HG03103 (cell line): ENCODE results near the gene SPTLC3.

Experiments used
- ATAC-seq: cut with Tn5 transposase; IDR thresholded peaks from one replicate; pipeline ENCODE4 v1.9.1; 2021; ENCODE audit warnings: low read depth; ENCODE audit not compliant: unreplicated experiment

SPTLC3 gene

DNA sequence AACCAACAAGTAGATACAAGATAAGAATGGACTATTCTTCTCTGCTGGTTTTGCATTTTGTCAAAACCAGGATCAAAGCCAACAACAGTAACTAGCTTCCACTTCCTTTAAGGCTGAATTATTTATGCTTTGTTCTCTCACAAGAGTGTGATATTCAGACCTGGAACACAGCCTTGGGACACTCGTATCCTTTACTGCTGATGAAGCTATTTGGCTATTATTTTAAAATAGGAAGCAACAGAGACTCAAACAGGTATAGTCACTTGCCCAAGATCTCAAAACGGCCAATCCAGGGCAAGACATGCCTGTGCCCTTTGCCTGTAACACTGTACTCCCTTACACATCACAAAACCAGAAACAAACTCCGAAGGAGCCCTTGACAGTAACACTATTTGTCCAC is 19.9 kb downstream of the SPTLC3 start:
- ATAC-seq, result no peak

DNA sequence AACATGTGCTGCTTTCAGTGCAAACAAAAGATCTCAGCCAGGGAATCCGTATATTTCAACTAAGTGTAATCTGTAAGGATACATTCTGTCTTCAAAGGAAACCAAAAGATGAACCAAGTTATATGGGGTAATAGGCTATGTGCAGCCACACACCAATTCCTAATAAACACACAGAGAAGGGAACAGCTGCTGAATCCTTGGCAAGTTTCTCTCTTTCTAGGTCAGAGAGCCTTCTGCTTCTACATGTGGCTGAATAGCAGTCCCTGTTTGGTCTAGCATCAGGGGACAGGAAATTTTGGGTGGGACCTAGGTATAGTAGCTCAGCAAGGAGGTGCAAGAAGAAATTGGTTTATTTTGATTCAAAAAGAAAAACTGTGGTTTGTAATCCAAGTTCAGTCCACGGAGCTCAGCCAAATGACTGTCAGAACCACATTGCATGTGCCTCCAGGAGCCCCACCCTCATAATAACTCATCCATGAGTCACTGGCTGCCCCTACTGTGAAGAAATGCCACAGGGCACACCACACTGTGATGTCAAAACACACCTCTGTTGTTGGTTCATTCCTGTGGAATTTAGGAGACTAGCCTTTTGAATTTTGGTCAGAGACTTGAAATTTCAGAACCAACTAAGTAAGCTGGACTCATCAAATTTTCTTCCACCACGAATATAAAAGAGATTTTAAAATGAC is 21.1 kb downstream of the SPTLC3 start:
- no peak for ATAC-seq

DNA sequence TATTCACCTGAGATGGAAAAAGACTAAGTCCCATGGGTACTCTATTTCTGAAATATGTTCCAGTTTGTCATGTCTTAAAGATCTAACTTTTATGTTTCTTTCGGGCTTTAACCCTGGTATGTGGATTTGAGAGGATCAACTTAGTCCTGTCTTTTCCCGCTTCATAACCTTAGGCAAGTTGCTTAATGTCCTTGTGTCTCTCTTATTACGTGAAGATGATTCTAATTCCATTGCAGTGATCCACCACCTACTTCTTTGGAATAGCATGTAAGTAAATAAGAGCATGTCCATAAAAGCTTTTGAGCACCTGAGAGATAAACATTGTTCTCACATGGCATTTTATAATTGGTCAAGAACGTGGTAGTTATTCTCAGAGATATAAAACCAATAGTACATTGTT is 23.0 kb downstream of the SPTLC3 start:
- no peak for ATAC-seq

DNA sequence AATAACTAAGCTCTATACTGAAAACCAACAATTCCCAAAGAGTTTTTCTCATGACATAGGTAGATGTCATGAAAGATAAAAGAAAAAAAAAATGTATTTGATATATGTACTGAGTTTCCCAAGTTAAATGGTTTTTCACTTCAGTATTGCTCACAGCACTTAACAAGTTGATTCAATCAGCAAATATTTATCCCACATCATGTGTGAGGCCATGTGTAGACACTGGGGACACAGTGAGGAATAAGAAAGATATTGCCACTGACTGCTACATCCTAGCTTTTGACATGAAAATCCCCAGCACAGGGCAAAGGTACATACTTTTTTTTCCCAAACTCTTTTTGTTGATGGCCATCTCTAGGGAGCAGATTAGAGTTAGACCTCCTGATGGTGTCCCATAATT is 25.3 kb downstream of the SPTLC3 start:
- no peak for ATAC-seq

DNA sequence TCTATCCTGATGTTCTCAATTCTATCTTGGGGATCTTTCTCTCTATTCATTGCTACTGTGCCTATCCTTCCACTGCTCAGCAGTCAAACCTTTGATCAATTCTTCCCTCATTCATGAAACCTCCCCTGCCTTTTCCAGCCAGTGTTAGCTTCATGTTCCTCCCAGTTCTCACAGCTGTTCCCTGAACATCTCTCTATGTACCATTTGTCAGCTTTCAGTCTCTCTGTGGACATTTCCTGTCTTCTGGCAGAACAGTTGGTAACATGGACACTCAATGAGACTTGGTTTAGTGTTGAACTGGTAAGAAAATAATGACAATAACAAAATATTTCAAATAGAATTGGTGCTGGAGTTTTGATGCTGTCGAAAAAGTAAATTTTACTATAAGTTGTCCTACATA is 26.2 kb downstream of the SPTLC3 start:
- no peak for ATAC-seq

- ATAC-seq, result no peak
Measured at GRCh38 chr20:13035399-13036152, 26.8 kb downstream of the SPTLC3 start.

DNA sequence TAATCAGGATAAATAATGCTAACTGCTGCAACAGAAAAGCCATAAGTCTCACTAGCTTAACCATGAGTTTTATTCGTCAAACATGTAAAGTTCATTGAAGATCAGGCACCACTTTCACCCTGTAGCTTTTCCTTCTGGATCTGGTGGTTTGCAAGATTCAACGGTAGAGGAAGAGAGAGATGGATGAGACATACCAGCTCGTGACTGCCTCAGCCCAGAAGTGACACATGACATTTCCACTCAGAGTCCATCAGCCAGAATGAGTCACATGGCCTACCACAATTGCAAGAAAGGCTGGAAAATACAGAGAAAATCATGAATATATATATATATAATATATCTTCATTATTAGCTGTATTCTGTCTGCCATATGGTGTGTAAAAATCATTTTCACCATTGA is 29.0 kb downstream of the SPTLC3 start:
- ATAC-seq, result no peak

- ATAC-seq, result no peak
Measured at GRCh38 chr20:13041574-13042457, 33.0 kb downstream of the SPTLC3 start.

GRCh38 chr20:13042458-13042794 is 33.7 kb downstream of the SPTLC3 start:
- no peak for ATAC-seq

DNA sequence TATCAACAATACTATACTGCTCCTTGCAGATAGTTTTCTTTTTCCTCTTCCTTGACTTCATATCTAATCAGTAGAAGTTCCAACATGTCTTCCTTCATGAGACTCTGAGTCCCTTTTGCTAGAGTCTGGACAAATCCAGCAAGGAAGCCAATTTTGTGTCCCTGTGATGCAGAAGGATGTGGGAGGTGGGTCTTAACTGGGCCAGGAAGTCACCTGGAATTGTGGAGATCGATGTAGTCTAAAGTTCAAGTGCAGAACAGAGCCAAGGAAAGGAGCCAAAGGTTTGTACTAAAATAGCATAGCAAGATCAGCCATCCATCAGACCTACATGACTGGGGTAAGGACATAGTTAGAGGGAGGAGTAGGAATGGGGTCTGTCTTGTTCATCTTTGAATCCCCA is 37.6 kb downstream of the SPTLC3 start:
- no peak for ATAC-seq

DNA sequence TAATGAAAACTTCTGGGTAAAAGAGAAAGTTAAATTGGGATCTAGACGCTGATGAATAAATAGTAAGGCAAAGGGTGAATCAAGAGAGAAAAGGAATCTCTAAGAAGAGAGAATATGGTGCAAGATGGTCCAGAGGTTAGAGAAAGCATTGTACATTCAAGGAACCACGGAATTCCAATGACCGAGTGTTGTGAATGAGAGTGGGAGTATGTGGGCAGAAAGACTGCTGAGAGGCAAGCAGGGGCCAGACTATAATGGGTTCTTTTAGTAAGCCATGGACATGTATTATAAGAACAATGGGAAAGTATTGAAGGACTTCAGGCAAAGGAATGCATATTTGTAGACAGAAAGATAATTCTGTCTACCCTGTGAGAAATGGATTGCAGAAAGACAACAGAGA is 45.2 kb downstream of the SPTLC3 start:
- ATAC-seq, result no peak

DNA sequence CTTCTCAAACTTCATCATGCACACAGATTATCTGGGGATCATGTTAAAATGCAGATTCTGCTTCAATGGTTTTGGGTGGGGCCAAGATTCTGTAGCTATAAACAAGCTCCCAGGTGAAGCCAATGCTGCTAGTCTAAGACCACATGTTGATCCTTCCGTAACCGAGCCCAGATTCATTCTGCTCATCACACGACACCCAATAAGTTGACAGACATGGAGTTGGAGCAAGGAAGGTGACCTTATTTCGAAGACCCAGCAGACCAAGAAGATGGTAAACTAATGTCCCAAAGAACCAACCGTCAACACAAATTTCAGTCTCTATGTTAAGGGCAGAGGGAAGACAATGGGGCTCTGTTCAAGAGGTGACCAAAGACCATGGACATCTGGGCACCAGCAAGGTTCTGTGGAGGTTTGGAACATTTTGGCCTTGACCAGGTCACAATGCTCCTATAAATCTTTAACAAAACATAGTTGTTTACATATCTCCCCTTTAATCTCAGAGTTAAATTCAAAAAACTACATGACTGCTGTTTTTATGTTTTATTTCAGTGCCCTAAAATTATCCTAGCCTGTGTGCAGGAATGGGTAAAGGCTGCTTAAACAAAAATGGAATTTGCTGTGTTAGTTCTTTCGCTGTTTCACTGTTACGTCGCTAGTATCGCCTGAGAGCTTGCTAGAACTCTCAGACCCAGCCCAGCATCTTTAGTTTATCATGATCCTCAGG is 50.1 kb downstream of the SPTLC3 start:
- ATAC-seq, result no peak

GRCh38 chr20:13059398-13060136 is 50.8 kb downstream of the SPTLC3 start:
- no peak for ATAC-seq

- ATAC-seq, result no peak
Measured at GRCh38 chr20:13060327-13060726, 51.6 kb downstream of the SPTLC3 start.

GRCh38 chr20:13061381-13061780 is 52.6 kb downstream of the SPTLC3 start:
- no peak for ATAC-seq

GRCh38 chr20:13062789-13063188 is 54.0 kb downstream of the SPTLC3 start:
- ATAC-seq, result no peak

DNA sequence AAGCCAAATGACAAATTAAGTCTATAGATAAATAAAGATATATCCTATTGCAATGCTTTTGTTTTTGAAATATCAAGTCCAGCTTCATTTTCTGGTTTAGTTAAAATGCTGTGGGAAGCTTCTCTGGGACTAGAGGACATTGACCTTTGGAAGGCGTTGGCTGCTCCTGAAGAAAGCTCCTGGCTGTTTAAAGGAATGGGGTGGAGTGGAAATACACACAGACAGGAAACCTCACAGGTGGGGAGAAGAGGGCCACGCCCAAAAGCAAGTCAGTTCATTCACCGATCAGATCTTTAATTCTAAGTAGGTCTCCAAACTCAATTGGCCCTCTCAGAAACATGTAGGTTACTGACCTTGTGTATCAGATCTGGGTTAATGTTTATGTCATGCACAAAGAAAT is 59.6 kb downstream of the SPTLC3 start:
- ATAC-seq, result no peak

- no peak for ATAC-seq
Measured at GRCh38 chr20:13081877-13082276, 73.1 kb downstream of the SPTLC3 start.

GRCh38 chr20:13082378-13082777 is 73.6 kb downstream of the SPTLC3 start:
- ATAC-seq, result no peak

DNA sequence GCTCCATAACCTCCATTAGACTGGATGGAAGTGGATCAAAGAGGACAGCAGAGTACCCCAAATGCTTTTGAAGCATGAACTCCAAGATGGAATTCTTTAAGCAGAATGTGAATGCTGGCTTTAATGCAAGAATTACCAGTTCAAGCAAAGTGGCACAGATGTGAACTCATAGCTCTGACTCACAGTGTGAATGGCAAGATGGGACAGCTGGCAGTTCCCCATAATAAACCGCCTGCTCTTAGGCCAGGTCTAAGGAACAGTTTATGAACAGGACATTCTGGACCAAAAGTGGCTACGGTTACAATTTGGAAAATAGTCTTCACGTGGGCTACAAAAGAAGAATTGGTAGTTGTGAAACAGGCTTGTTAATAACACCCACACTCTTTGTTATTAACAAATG is 76.5 kb downstream of the SPTLC3 start:
- no peak for ATAC-seq
